ENCODE data around the gene MACROD2. TPM values are rescaled to one million over a fixed set of nuclear protein-coding genes. Genes with fewer than 3 reads are reported as not detected.
"Not testable (repeated sequence)": the region's sequence is repeated elsewhere in the genome, so short reads cannot be mapped to it uniquely, and the experiment has no call there.

MACROD2 gene
- total RNA-seq, 1 donor from 2014 or later, result not detected

GRCh38 chr20:15171016-15171415, 1175.7 kb downstream of the MACROD2 start:
- no peaks in the 10 kb centered on the region for H3K27me3 Mint-ChIP-seq (ENCODE audit: insufficient read depth)
- DNase-seq (ENCODE audit: low spot score), result no peak
- H3K36me3 Mint-ChIP-seq (ENCODE audit: low read depth), result no peaks in the 10 kb centered on the region
- no peak overlapping the region for H3K27ac Mint-ChIP-seq
- intact Hi-C loops (cut with micrococcal nuclease), result no loop called here
- no peak overlapping the region for H3K4me3 Mint-ChIP-seq
- H3K4me1 Mint-ChIP-seq (ENCODE audit: low read depth), result no peaks in the 10 kb centered on the region
- H3K9me3 Mint-ChIP-seq, result no peaks in the 10 kb centered on the region

- Mint-ChIP-seq H3K4me3 (no peak overlapping the region), H3K27ac (no peak overlapping the region), H3K4me1 (ENCODE audit: low read depth) (no peaks in the 10 kb centered on the region), H3K36me3 (ENCODE audit: low read depth) (no peaks in the 10 kb centered on the region), H3K27me3 (ENCODE audit: insufficient read depth) (no peaks in the 10 kb centered on the region), H3K9me3 (peaks cover 10% of the 10 kb centered on the region)
- intact Hi-C loops (cut with micrococcal nuclease), result no loop called here
- no peak for DNase-seq (ENCODE audit: low spot score)
These were observed 1181.6 kb downstream of the MACROD2 start for GRCh38 chr20:15176929-15177328.

GRCh38 chr20:15178581-15178980, 1183.3 kb downstream of the MACROD2 start:
- Mint-ChIP-seq H3K4me3 (no peak overlapping the region), H3K27me3 (ENCODE audit: insufficient read depth) (no peaks in the 10 kb centered on the region), H3K27ac (no peak overlapping the region), H3K36me3 (ENCODE audit: low read depth) (no peaks in the 10 kb centered on the region), H3K4me1 (ENCODE audit: low read depth) (no peaks in the 10 kb centered on the region), H3K9me3 (peaks cover 15% of the 10 kb centered on the region)
- DNase-seq (ENCODE audit: low spot score), result no peak
- intact Hi-C loops (cut with micrococcal nuclease), result no loop called here

GRCh38 chr20:15179381-15179780, 1184.1 kb downstream of the MACROD2 start:
- H3K9me3 Mint-ChIP-seq, result peaks cover 15% of the 10 kb centered on the region
- H3K27ac Mint-ChIP-seq, result no peak overlapping the region
- H3K4me1 Mint-ChIP-seq (ENCODE audit: low read depth), result no peaks in the 10 kb centered on the region
- DNase-seq (ENCODE audit: low spot score), result no peak
- no peaks in the 10 kb centered on the region for H3K36me3 Mint-ChIP-seq (ENCODE audit: low read depth)
- intact Hi-C loops (cut with micrococcal nuclease), result no loop called here
- no peak overlapping the region for H3K4me3 Mint-ChIP-seq
- no peaks in the 10 kb centered on the region for H3K27me3 Mint-ChIP-seq (ENCODE audit: insufficient read depth)

- no peak for DNase-seq (ENCODE audit: low spot score)
- intact Hi-C loops (cut with micrococcal nuclease), result no loop called here
- Mint-ChIP-seq H3K36me3 (ENCODE audit: low read depth) (no peaks in the 10 kb centered on the region), H3K27ac (no peak overlapping the region), H3K4me1 (ENCODE audit: low read depth) (no peaks in the 10 kb centered on the region), H3K27me3 (ENCODE audit: insufficient read depth) (no peaks in the 10 kb centered on the region), H3K9me3 (peaks cover 18% of the 10 kb centered on the region), H3K4me3 (no peak overlapping the region)
These were observed 1184.5 kb downstream of the MACROD2 start for GRCh38 chr20:15179781-15180180.

GRCh38 chr20:15185322-15185721, 1190.0 kb downstream of the MACROD2 start:
- Mint-ChIP-seq H3K36me3 (ENCODE audit: low read depth) (no peaks in the 10 kb centered on the region), H3K27me3 (ENCODE audit: insufficient read depth) (no peaks in the 10 kb centered on the region), H3K27ac (no peak overlapping the region), H3K4me1 (ENCODE audit: low read depth) (no peaks in the 10 kb centered on the region), H3K9me3 (peaks cover 15% of the 10 kb centered on the region), H3K4me3 (no peak overlapping the region)
- intact Hi-C loops (cut with micrococcal nuclease), result no loop called here
- DNase-seq (ENCODE audit: low spot score), result no peak

- no peaks in the 10 kb centered on the region for H3K27me3 Mint-ChIP-seq (ENCODE audit: insufficient read depth)
- peaks cover 15% of the 10 kb centered on the region for H3K9me3 Mint-ChIP-seq
- H3K36me3 Mint-ChIP-seq (ENCODE audit: low read depth), result no peaks in the 10 kb centered on the region
- no peak for DNase-seq (ENCODE audit: low spot score)
- no peak overlapping the region for H3K27ac Mint-ChIP-seq
- intact Hi-C loops (cut with micrococcal nuclease), result no loop called here
- no peaks in the 10 kb centered on the region for H3K4me1 Mint-ChIP-seq (ENCODE audit: low read depth)
- H3K4me3 Mint-ChIP-seq, result no peak overlapping the region
These were observed 1190.6 kb downstream of the MACROD2 start for GRCh38 chr20:15185913-15186312.

- no peak for DNase-seq (ENCODE audit: low spot score)
- Mint-ChIP-seq H3K36me3 (ENCODE audit: low read depth) (no peaks in the 10 kb centered on the region), H3K4me3 (no peak overlapping the region), H3K27me3 (ENCODE audit: insufficient read depth) (no peaks in the 10 kb centered on the region), H3K4me1 (ENCODE audit: low read depth) (no peaks in the 10 kb centered on the region), H3K27ac (no peak overlapping the region), H3K9me3 (peaks cover 7% of the 10 kb centered on the region)
- intact Hi-C loops (cut with micrococcal nuclease), result no loop called here
These were observed 1192.3 kb downstream of the MACROD2 start for GRCh38 chr20:15187612-15188011.

- no peak overlapping the region for H3K27ac Mint-ChIP-seq
- H3K4me3 Mint-ChIP-seq, result no peak overlapping the region
- intact Hi-C loops (cut with micrococcal nuclease), result no loop called here
- H3K9me3 Mint-ChIP-seq, result peaks cover 7% of the 10 kb centered on the region
- no peaks in the 10 kb centered on the region for H3K27me3 Mint-ChIP-seq (ENCODE audit: insufficient read depth)
- no peaks in the 10 kb centered on the region for H3K4me1 Mint-ChIP-seq (ENCODE audit: low read depth)
- no peaks in the 10 kb centered on the region for H3K36me3 Mint-ChIP-seq (ENCODE audit: low read depth)
- no peak for DNase-seq (ENCODE audit: low spot score)
These were observed 1193.1 kb downstream of the MACROD2 start for GRCh38 chr20:15188415-15188814.

GRCh38 chr20:15191082-15191723, 1195.9 kb downstream of the MACROD2 start:
- no peak overlapping the region for H3K4me3 Mint-ChIP-seq
- DNase-seq (ENCODE audit: low spot score), result no peak
- no peaks in the 10 kb centered on the region for H3K27me3 Mint-ChIP-seq (ENCODE audit: insufficient read depth)
- H3K27ac Mint-ChIP-seq, result no peak overlapping the region
- peaks cover 3% of the 10 kb centered on the region for H3K9me3 Mint-ChIP-seq
- H3K4me1 Mint-ChIP-seq (ENCODE audit: low read depth), result no peaks in the 10 kb centered on the region
- H3K36me3 Mint-ChIP-seq (ENCODE audit: low read depth), result no peaks in the 10 kb centered on the region
- intact Hi-C loops (cut with micrococcal nuclease), result no loop called here

- Mint-ChIP-seq H3K27me3 (ENCODE audit: insufficient read depth) (no peaks in the 10 kb centered on the region), H3K27ac (no peak overlapping the region), H3K9me3 (peaks cover 3% of the 10 kb centered on the region), H3K4me3 (no peak overlapping the region), H3K4me1 (ENCODE audit: low read depth) (no peaks in the 10 kb centered on the region), H3K36me3 (ENCODE audit: low read depth) (no peaks in the 10 kb centered on the region)
- DNase-seq (ENCODE audit: low spot score), result no peak
- intact Hi-C loops (cut with micrococcal nuclease), result no loop called here
These were observed 1200.1 kb downstream of the MACROD2 start for GRCh38 chr20:15195378-15195777.

GRCh38 chr20:15196547-15197255, 1201.4 kb downstream of the MACROD2 start:
- intact Hi-C loops (cut with micrococcal nuclease), result no loop called here
- H3K4me1 Mint-ChIP-seq (ENCODE audit: low read depth), result no peaks in the 10 kb centered on the region
- no peaks in the 10 kb centered on the region for H3K36me3 Mint-ChIP-seq (ENCODE audit: low read depth)
- peaks cover 3% of the 10 kb centered on the region for H3K9me3 Mint-ChIP-seq
- no peaks in the 10 kb centered on the region for H3K27me3 Mint-ChIP-seq (ENCODE audit: insufficient read depth)
- no peak overlapping the region for H3K4me3 Mint-ChIP-seq
- DNase-seq (ENCODE audit: low spot score), result no peak
- H3K27ac Mint-ChIP-seq, result no peak overlapping the region

GRCh38 chr20:15198017-15198416, 1202.7 kb downstream of the MACROD2 start:
- H3K36me3 Mint-ChIP-seq (ENCODE audit: low read depth); H3K4me1 Mint-ChIP-seq (ENCODE audit: low read depth); intact Hi-C loops (cut with micrococcal nuclease); H3K27ac Mint-ChIP-seq; H3K4me3 Mint-ChIP-seq; DNase-seq (ENCODE audit: low spot score); H3K27me3 Mint-ChIP-seq (ENCODE audit: insufficient read depth); H3K9me3 Mint-ChIP-seq: not testable (repeated sequence)
